ENCODE results near the gene PHEX. TPM values are rescaled to one million over a fixed set of nuclear protein-coding genes. Genes with fewer than 3 reads are reported as not detected.

The PHEX gene
- total RNA-seq, 6 experiments from 2014 or later = 0.05 to 0.10 (median 0.07) TPM

DNA sequence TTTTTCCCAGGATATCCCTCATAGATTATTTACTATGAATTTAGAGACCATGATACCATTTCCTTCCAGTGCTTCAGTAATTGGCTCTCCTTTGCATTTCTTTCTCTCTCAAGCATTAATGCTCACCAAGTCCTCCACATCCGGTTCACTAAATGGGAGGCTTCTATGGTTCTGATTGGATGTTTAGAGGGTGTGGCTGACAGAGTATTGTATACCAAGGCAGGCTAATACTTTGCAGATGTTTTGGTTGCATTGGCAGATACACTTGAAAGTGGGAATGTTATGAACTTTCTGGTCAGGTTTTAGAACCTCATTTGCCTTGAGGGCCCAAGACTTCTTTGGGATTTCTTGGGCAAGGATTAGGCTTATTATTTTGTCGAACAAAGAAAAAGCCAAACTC, 264.7 kb downstream of the PHEX start:
- TF ChIP-seq CTCF (IDR thresholded peaks at IDR 0.05) = no peak
- peaks cover 2% of the 10 kb centered on the region; the same call in 1 of the 2 replicates for H3K27me3 Mint-ChIP-seq (ENCODE audit: insufficient read depth)
- no peak for DNase-seq
- H3K9me3 Mint-ChIP-seq = no peaks in the 10 kb centered on the region
- no peak overlapping the region for H3K4me3 Mint-ChIP-seq
- H3K27ac Mint-ChIP-seq = no peak overlapping the region
- H3K4me1 Mint-ChIP-seq (ENCODE audit: low read depth) = peaks cover 18% of the 10 kb centered on the region
- H3K36me3 Mint-ChIP-seq (ENCODE audit: low read depth) = no peaks in the 10 kb centered on the region

DNA sequence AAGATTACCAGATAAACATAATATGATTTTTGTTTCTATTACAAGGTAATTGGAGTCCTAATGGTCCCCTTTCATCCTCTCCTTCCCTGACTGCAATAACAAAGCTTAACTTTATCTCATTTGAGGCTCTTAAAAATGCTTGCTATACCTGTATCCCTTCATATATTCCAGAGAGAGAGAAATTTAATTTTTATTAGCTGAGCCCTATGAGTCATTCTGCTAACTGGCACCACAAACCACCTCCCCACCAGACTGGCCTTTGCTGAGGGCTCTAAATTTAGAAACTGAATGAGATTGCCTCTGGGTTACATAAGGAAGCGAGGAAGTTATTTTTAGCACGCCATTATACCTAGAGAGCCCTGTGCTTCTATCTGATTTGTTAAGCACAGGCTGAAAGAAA, 268.0 kb downstream of the PHEX start:
- peak; percentile 65 for DNase-seq
- Mint-ChIP-seq H3K27ac (no peak overlapping the region), H3K4me3 (peak overlapping the region; percentile 66), H3K4me1 (ENCODE audit: low read depth) (peaks cover 18% of the 10 kb centered on the region), H3K9me3 (no peaks in the 10 kb centered on the region), H3K36me3 (ENCODE audit: low read depth) (no peaks in the 10 kb centered on the region), H3K27me3 (ENCODE audit: insufficient read depth) (no peaks in the 10 kb centered on the region; the same call in 1 of the 2 replicates)
- TF ChIP-seq CTCF (IDR thresholded peaks at IDR 0.05) = no peak

Other genes with a start within 250 kb of the PHEX start
- 10 to 100 TPM; 31.2 to 39.9 (median 34.0) TPM for gene MBTPS2, start 192.7 kb upstream of the PHEX start, total RNA-seq (2021; fragmentation: NEBNext Ultra II Directional; extraction: Animal tissue kit (Norgen Biotek cat#: 25700))
- 1 to 10 TPM; 2.9 to 3.6 (median 3.3) TPM for gene YY2, start 176.3 kb upstream of the PHEX start, total RNA-seq (2021; fragmentation: NEBNext Ultra II Directional; extraction: Animal tissue kit (Norgen Biotek cat#: 25700))
- 100 to 1,000 TPM; 141 to 208 (median 196) TPM for gene SMS, start 91.6 kb upstream of the PHEX start, total RNA-seq (2021; fragmentation: NEBNext Ultra II Directional; extraction: Animal tissue kit (Norgen Biotek cat#: 25700))
- not detected for gene CBLL2, start 240.6 kb downstream of the PHEX start, total RNA-seq (2021; fragmentation: NEBNext Ultra II Directional; extraction: Animal tissue kit (Norgen Biotek cat#: 25700))

All from HFFc6 (cell line).